ENCODE data around the gene NPC1.

NPC1 gene

DNA sequence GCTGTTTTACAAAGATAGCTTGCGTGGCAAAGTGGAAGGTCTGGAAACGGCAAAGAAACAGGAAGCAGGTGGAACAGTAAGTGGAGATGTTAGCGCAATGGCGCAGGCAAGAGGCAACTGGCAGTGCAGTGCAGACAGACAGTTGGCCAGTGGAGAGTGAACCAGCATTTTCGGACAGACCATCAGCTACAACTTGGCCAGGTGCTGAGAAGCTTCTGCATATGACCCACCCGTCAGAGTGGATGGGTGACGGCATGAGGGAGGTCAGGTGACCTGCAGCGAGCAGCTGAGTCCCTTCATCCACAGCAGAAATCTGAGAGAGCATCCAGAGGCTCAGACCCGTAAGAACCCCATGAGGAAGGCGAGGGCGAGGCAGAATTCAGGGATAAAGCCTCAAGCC, 33.8 kb downstream of the NPC1 start:
- Histone ChIP-seq H3K9ac (ENCODE audit: low read depth in 1 of 2, low read length in 2 of 2) (no peak overlapping the region), H3K9me3 (ENCODE audit: control insufficient read depth in 2 of 2, low read length in 2 of 2) (no peaks in the 10 kb centered on the region), H3K27ac (ENCODE audit: low read depth in 2 of 2, low read length in 2 of 2) (no peak overlapping the region), H3K4me1 (ENCODE audit: control insufficient read depth in 2 of 2, insufficient read depth in 2 of 2, low read length in 2 of 2) (no peaks in the 10 kb centered on the region), H3K4me3 (ENCODE audit: low read length in 2 of 2) (no peak overlapping the region), H3K27me3 (ENCODE audit: control insufficient read depth in 2 of 2, insufficient read depth in 2 of 2, low read length in 2 of 2) (no peaks in the 10 kb centered on the region), H3K36me3 (ENCODE audit: control insufficient read depth in 2 of 2, insufficient read depth in 2 of 2, low read length in 2 of 2) (peaks cover 54 to 66% of the 10 kb centered on the region in 2 donors)

DNA sequence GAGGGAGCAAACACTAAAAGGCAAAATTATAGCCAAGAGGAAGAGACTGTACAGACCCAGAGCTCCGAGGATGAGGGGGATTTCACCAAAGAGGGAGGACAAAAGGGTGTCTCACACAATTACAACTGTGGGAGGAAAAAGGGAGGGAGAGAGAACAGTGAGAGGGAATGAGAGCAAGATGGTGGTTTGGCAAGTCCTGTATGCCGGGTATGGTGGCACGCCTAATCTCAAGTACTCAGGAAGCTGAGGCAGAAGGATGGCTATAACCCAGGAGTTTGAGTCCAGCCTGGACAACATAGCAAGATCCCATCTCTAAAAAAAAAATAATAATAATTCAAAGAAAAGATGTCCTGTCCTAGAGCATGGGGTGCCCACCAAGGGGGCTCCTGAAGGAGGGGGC, 34.3 kb downstream of the NPC1 start:
- H3K9ac ChIP-seq (ENCODE audit: low read depth in 1 of 2, low read length in 2 of 2), result no peak overlapping the region
- H3K27me3 ChIP-seq (ENCODE audit: control insufficient read depth in 2 of 2, insufficient read depth in 2 of 2, low read length in 2 of 2), result no peaks in the 10 kb centered on the region
- H3K27ac ChIP-seq (ENCODE audit: low read depth in 2 of 2, low read length in 2 of 2), result no peak overlapping the region
- no peak overlapping the region for H3K4me3 ChIP-seq (ENCODE audit: low read length in 2 of 2)
- no peaks in the 10 kb centered on the region for H3K4me1 ChIP-seq (ENCODE audit: control insufficient read depth in 2 of 2, insufficient read depth in 2 of 2, low read length in 2 of 2)
- H3K9me3 ChIP-seq (ENCODE audit: control insufficient read depth in 2 of 2, low read length in 2 of 2), result no peaks in the 10 kb centered on the region
- H3K36me3 ChIP-seq (ENCODE audit: control insufficient read depth in 2 of 2, insufficient read depth in 2 of 2, low read length in 2 of 2), result peaks cover 55 to 67% of the 10 kb centered on the region in 2 donors

GRCh38 chr18:23550898-23551297, 35.4 kb downstream of the NPC1 start:
- H3K36me3 ChIP-seq (ENCODE audit: control insufficient read depth in 2 of 2, insufficient read depth in 2 of 2, low read length in 2 of 2), result peaks cover 52 to 60% of the 10 kb centered on the region in 2 donors
- H3K9ac ChIP-seq (ENCODE audit: low read depth in 1 of 2, low read length in 2 of 2), result no peak overlapping the region
- H3K27ac ChIP-seq (ENCODE audit: low read depth in 2 of 2, low read length in 2 of 2), result no peak overlapping the region
- no peaks in the 10 kb centered on the region for H3K27me3 ChIP-seq (ENCODE audit: control insufficient read depth in 2 of 2, insufficient read depth in 2 of 2, low read length in 2 of 2)
- H3K4me3 ChIP-seq (ENCODE audit: low read length in 2 of 2), result no peak overlapping the region
- no peaks in the 10 kb centered on the region for H3K9me3 ChIP-seq (ENCODE audit: control insufficient read depth in 2 of 2, low read length in 2 of 2)
- H3K4me1 ChIP-seq (ENCODE audit: control insufficient read depth in 2 of 2, insufficient read depth in 2 of 2, low read length in 2 of 2), result no peaks in the 10 kb centered on the region

DNA sequence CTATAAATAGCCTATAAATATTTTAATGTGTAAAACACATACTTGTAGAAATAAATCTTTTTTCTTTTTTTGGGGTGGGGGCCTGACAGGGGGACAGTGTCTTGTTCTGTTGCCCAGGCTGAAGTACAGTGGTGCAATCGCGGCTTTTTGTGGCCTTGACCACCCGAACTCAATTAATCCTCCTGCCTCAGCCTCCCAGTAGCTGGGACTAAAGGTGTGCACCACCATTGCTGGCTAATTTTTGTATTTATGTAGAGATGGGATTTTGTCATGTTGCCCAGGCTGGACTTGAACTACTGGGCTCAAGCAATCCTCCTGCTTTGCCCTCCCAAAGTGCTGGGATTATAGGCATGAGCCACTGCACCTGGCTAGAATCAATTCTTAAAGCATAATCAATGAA, 37.6 kb downstream of the NPC1 start:
- Histone ChIP-seq H3K27ac (ENCODE audit: low read depth in 2 of 2, low read length in 2 of 2) (no peak overlapping the region), H3K36me3 (ENCODE audit: control insufficient read depth in 2 of 2, insufficient read depth in 2 of 2, low read length in 2 of 2) (peaks cover 47 to 52% of the 10 kb centered on the region in 2 donors), H3K9me3 (ENCODE audit: control insufficient read depth in 2 of 2, low read length in 2 of 2) (no peaks in the 10 kb centered on the region), H3K4me1 (ENCODE audit: control insufficient read depth in 2 of 2, insufficient read depth in 2 of 2, low read length in 2 of 2) (no peaks in the 10 kb centered on the region), H3K4me3 (ENCODE audit: low read length in 2 of 2) (no peak overlapping the region), H3K27me3 (ENCODE audit: control insufficient read depth in 2 of 2, insufficient read depth in 2 of 2, low read length in 2 of 2) (no peaks in the 10 kb centered on the region), H3K9ac (ENCODE audit: low read depth in 1 of 2, low read length in 2 of 2) (no peak overlapping the region)

- Histone ChIP-seq H3K4me3 (ENCODE audit: low read length in 2 of 2) (no peak overlapping the region), H3K9me3 (ENCODE audit: control insufficient read depth in 2 of 2, low read length in 2 of 2) (no peaks in the 10 kb centered on the region), H3K36me3 (ENCODE audit: control insufficient read depth in 2 of 2, insufficient read depth in 2 of 2, low read length in 2 of 2) (peaks cover 46 to 50% of the 10 kb centered on the region in 2 donors), H3K4me1 (ENCODE audit: control insufficient read depth in 2 of 2, insufficient read depth in 2 of 2, low read length in 2 of 2) (no peaks in the 10 kb centered on the region), H3K9ac (ENCODE audit: low read depth in 1 of 2, low read length in 2 of 2) (no peak overlapping the region), H3K27me3 (ENCODE audit: control insufficient read depth in 2 of 2, insufficient read depth in 2 of 2, low read length in 2 of 2) (no peaks in the 10 kb centered on the region), H3K27ac (ENCODE audit: low read depth in 2 of 2, low read length in 2 of 2) (no peak overlapping the region)
Observed at GRCh38 chr18:23548275-23548674, 38.0 kb downstream of the NPC1 start.

- H3K9me3 ChIP-seq (ENCODE audit: control insufficient read depth in 2 of 2, low read length in 2 of 2), result no peaks in the 10 kb centered on the region
- no peak overlapping the region for H3K27ac ChIP-seq (ENCODE audit: low read depth in 2 of 2, low read length in 2 of 2)
- H3K9ac ChIP-seq (ENCODE audit: low read depth in 1 of 2, low read length in 2 of 2), result no peak overlapping the region
- no peaks in the 10 kb centered on the region for H3K27me3 ChIP-seq (ENCODE audit: control insufficient read depth in 2 of 2, insufficient read depth in 2 of 2, low read length in 2 of 2)
- H3K4me1 ChIP-seq (ENCODE audit: control insufficient read depth in 2 of 2, insufficient read depth in 2 of 2, low read length in 2 of 2), result no peaks in the 10 kb centered on the region
- peaks cover 42 to 48% of the 10 kb centered on the region in 2 donors for H3K36me3 ChIP-seq (ENCODE audit: control insufficient read depth in 2 of 2, insufficient read depth in 2 of 2, low read length in 2 of 2)
- no peak overlapping the region for H3K4me3 ChIP-seq (ENCODE audit: low read length in 2 of 2)
Observed at GRCh38 chr18:23547846-23548245, 38.5 kb downstream of the NPC1 start.

- no peak overlapping the region for H3K4me3 ChIP-seq (ENCODE audit: low read length in 2 of 2)
- H3K9me3 ChIP-seq (ENCODE audit: control insufficient read depth in 2 of 2, low read length in 2 of 2), result no peaks in the 10 kb centered on the region
- no peak overlapping the region for H3K27ac ChIP-seq (ENCODE audit: low read depth in 2 of 2, low read length in 2 of 2)
- H3K27me3 ChIP-seq (ENCODE audit: control insufficient read depth in 2 of 2, insufficient read depth in 2 of 2, low read length in 2 of 2), result no peaks in the 10 kb centered on the region
- peaks cover 42 to 48% of the 10 kb centered on the region in 2 donors for H3K36me3 ChIP-seq (ENCODE audit: control insufficient read depth in 2 of 2, insufficient read depth in 2 of 2, low read length in 2 of 2)
- no peak overlapping the region for H3K9ac ChIP-seq (ENCODE audit: low read depth in 1 of 2, low read length in 2 of 2)
- H3K4me1 ChIP-seq (ENCODE audit: control insufficient read depth in 2 of 2, insufficient read depth in 2 of 2, low read length in 2 of 2), result no peaks in the 10 kb centered on the region
Observed at GRCh38 chr18:23547306-23547705, 39.0 kb downstream of the NPC1 start.

DNA sequence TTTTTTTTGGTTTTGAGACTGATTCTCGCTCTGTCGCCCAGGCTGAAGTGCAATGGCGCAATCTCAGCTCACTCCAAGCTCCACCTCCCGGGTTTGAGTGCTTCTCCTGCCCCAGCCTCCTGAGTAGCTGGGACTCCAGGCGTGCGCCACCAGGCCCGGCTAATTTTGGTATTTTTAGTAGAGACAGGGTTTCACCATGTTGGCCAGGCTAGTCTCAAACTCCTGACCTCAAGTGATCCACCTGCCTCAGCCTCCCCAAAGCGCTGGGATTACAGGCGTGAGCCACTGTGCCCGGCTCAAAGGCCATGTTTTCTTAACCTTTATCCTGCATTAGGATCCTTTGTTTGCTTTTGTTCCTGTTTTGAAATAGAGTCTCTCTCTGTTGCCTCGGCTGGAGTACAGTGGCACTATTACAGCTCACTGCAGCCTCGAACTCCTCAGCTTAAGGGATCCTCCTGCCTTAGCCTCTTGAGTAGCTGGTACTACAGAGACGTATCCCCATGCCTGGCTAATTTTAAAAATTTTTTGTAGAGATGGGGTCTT, 41.0 kb downstream of the NPC1 start:
- no peaks in the 10 kb centered on the region for H3K27me3 ChIP-seq (ENCODE audit: control insufficient read depth in 2 of 2, insufficient read depth in 2 of 2, low read length in 2 of 2)
- no peak overlapping the region for H3K4me3 ChIP-seq (ENCODE audit: low read length in 2 of 2)
- H3K4me1 ChIP-seq (ENCODE audit: control insufficient read depth in 2 of 2, insufficient read depth in 2 of 2, low read length in 2 of 2), result no peaks in the 10 kb centered on the region
- H3K36me3 ChIP-seq (ENCODE audit: control insufficient read depth in 2 of 2, insufficient read depth in 2 of 2, low read length in 2 of 2), result peaks cover 42 to 51% of the 10 kb centered on the region in 2 donors
- H3K9me3 ChIP-seq (ENCODE audit: control insufficient read depth in 2 of 2, low read length in 2 of 2), result no peaks in the 10 kb centered on the region
- no peak overlapping the region for H3K9ac ChIP-seq (ENCODE audit: low read depth in 1 of 2, low read length in 2 of 2)
- H3K27ac ChIP-seq (ENCODE audit: low read depth in 2 of 2, low read length in 2 of 2), result no peak overlapping the region

DNA sequence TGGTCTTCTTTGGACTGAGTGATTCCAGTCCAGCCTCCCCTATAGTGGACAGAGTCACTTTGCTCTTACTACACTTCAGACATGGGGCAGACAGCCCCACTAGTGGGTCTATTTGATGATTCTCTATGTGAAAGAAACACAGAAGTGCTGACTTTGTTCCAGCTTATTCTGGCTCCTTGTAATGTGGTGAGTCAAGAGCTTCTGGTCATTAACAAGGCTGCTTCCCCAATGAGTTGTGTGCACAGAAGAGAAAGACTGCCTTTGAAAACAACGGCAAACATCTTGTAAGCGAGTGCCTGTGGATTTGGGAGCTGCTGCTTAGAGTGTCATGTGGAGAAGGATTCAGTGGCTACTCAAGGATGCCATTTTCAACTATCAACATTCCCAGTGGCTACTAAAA, 43.8 kb downstream of the NPC1 start:
- Histone ChIP-seq H3K27ac (ENCODE audit: low read depth in 2 of 2, low read length in 2 of 2) (no peak overlapping the region), H3K36me3 (ENCODE audit: control insufficient read depth in 2 of 2, insufficient read depth in 2 of 2, low read length in 2 of 2) (peaks cover 64 to 72% of the 10 kb centered on the region in 2 donors), H3K9ac (ENCODE audit: low read depth in 1 of 2, low read length in 2 of 2) (no peak overlapping the region)

DNA sequence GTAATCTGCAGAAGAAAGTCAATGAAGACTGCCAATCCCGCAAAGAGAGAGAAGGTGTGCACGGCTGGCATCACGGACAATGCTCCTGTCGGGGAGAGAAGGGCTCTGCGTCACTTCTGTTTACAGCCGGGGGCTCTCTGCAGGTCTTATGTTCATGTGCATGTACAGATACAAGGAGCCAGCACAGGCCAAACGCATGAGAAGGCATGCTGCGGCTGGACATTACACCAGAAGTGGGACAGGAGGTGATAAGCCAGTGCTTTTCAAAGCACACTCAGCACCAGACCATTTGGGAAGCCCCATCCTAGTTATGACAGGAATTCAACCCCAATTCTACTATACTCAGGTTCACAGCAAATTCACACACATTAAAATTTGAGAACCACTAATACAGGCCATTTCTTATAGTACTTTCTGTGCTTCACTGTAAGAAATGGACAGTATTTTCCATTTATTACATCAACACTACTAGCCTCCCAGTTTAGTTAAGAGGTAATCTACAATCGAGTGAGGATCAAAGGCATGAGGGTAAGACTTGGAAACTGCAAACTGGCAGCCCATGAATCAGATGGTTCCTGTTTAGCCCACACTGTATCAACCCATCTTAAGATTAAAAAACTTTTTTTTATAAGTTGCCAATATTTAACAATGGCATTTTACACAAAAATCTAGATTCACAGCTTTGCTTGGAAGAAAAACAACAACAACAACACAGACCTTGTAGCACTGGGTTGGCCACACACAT, 44.8 kb downstream of the NPC1 start:
- no peak overlapping the region for H3K9ac ChIP-seq (ENCODE audit: low read depth in 1 of 2, low read length in 2 of 2)
- peaks cover 69 to 77% of the 10 kb centered on the region in 2 donors for H3K36me3 ChIP-seq (ENCODE audit: control insufficient read depth in 2 of 2, insufficient read depth in 2 of 2, low read length in 2 of 2)
- no peaks in the 10 kb centered on the region for H3K9me3 ChIP-seq (ENCODE audit: control insufficient read depth in 2 of 2, low read length in 2 of 2)
- no peaks in the 10 kb centered on the region for H3K27me3 ChIP-seq (ENCODE audit: control insufficient read depth in 2 of 2, insufficient read depth in 2 of 2, low read length in 2 of 2)
- no peak overlapping the region for H3K27ac ChIP-seq (ENCODE audit: low read depth in 2 of 2, low read length in 2 of 2)
- no peak overlapping the region for H3K4me3 ChIP-seq (ENCODE audit: low read length in 2 of 2)
- peaks cover 0 to 2% of the 10 kb centered on the region in 2 donors for H3K4me1 ChIP-seq (ENCODE audit: control insufficient read depth in 2 of 2, insufficient read depth in 2 of 2, low read length in 2 of 2)

More for the DNA sequence above, 43.8 kb downstream of the NPC1 start:
- Histone ChIP-seq H3K9me3 (ENCODE audit: control insufficient read depth in 2 of 2, low read length in 2 of 2) (no peaks in the 10 kb centered on the region), H3K4me1 (ENCODE audit: control insufficient read depth in 2 of 2, insufficient read depth in 2 of 2, low read length in 2 of 2) (peaks cover 0 to 2% of the 10 kb centered on the region in 2 donors), H3K4me3 (ENCODE audit: low read length in 2 of 2) (no peak overlapping the region), H3K27me3 (ENCODE audit: control insufficient read depth in 2 of 2, insufficient read depth in 2 of 2, low read length in 2 of 2) (no peaks in the 10 kb centered on the region)

Measured in mucosa of rectum (tissue), 2 donors.